B cell (primary cell): ENCODE data around the gene SLC1A4. TPM values are rescaled to one million over a fixed set of nuclear protein-coding genes. Genes with fewer than 3 reads are reported as not detected.

Experiments used
- ATAC-seq: fragments of 200-7000 bp; cut with Tn5 transposase; one replicate; pipeline ENCODE4 v1.10.0; 2021; ENCODE audit warnings: low read depth, mild to moderate bottlenecking, moderate number of reproducible peaks, moderate library complexity
- CTCF ChIA-PET: fragments of 350-600 bp; sonication (Branson Sonifier 250); formaldehyde crosslinking; loops from one replicate; lab custom pipeline; 2021; ENCODE audit warnings: antibody characterized with exemption, inconsistent platforms; lab: Charles Lee
- POLR2A ChIA-PET: fragments of 350-600 bp; sonication (Branson Sonifier 250); formaldehyde crosslinking; loops from one replicate; lab custom pipeline; 2021; ENCODE audit warnings: antibody characterized with exemption; lab: Charles Lee
- DNase-seq: peaks from one replicate; pipeline ENCODE4 v3.0.0; 2013
- H2AFZ ChIP-seq: 2 replicates; pipeline ENCODE4 v1.6.1; 2012; ENCODE audit warnings: mild to moderate bottlenecking, low read depth, low read length; ENCODE audit not compliant: insufficient read depth, poor library complexity, severe bottlenecking
- H3K27ac ChIP-seq, 2 donors: 1 replicate in 1 of 2; 2 replicates in 1 of 2; pipeline ENCODE4 v1.5.1; 2012 to 2013; ENCODE audit warnings: low read length in 2 of 2, mild to moderate bottlenecking in 2 of 2, moderate library complexity in 1 of 2
- H3K27me3 ChIP-seq, 4 experiments: fragments of 200-600 bp in 1 of 4; sonication (generic) in 1 of 4; replicated peaks in 1 of 4; 1 replicate in 2 of 4; 2 replicates in 2 of 4; pipeline versions ENCODE4 v1.6.1 to v1.7.0; 2013 to 2016; ENCODE audit warnings: low read length in 3 of 4, mild to moderate bottlenecking in 2 of 4, mixed read lengths in 1 of 4, moderate library complexity in 1 of 4; ENCODE audit not compliant: insufficient read depth in 4 of 4, control insufficient read depth in 3 of 4; ENCODE audit errors: control extremely low read depth in 1 of 4
- H3K36me3 ChIP-seq, 2 experiments: replicated peaks in 1 of 2; 1 replicate in 1 of 2; 2 replicates in 1 of 2; pipeline versions ENCODE4 v1.6.1 to v1.7.1; 2013; ENCODE audit warnings: low read length in 1 of 2; ENCODE audit not compliant: insufficient read depth in 2 of 2, control insufficient read depth in 1 of 2; ENCODE audit errors: control extremely low read depth in 1 of 2, extremely low read depth in 1 of 2
- H3K4me1 ChIP-seq, 2 donors: fragments of 200-600 bp in 1 of 2; sonication (generic) in 1 of 2; 1 replicate in 1 of 2; 2 replicates in 1 of 2; pipeline versions ENCODE4 v1.5.1 to v1.6.1; 2013 to 2017; ENCODE audit warnings: low read length in 2 of 2; ENCODE audit not compliant: control insufficient read depth in 2 of 2, insufficient read depth in 2 of 2
- H3K4me2 ChIP-seq: replicated peaks from 2 replicates; pipeline ENCODE3; 2012; ENCODE audit warnings: mild to moderate bottlenecking, low read depth, low read length; ENCODE audit not compliant: poor library complexity, severe bottlenecking
- H3K4me3 ChIP-seq, 5 experiments: fragments of 200-600 bp in 1 of 5; sonication (generic) in 1 of 5; 1 replicate in 3 of 5; 2 replicates in 2 of 5; pipeline versions ENCODE4 v1.5.1 to v1.7.0; 2011 to 2016; ENCODE audit warnings: low read length in 4 of 5, mild to moderate bottlenecking in 4 of 5, low read depth in 2 of 5, control low read depth in 1 of 5, moderate library complexity in 1 of 5; ENCODE audit not compliant: insufficient read depth in 1 of 5; ENCODE audit errors: control extremely low read depth in 1 of 5, extremely low read depth in 1 of 5
- H3K79me2 ChIP-seq: fragments of 200-600 bp; sonication (generic); one replicate; pipeline ENCODE4 v1.6.0; 2016; ENCODE audit warnings: low read length; ENCODE audit not compliant: control insufficient read depth, insufficient read depth
- H3K9ac ChIP-seq: fragments of 200-600 bp; sonication (generic); 2 replicates; pipeline ENCODE4 v1.6.1; 2017; ENCODE audit warnings: mild to moderate bottlenecking, low read length, moderate library complexity
- H3K9me3 ChIP-seq, 3 donors: one replicate each; pipeline versions ENCODE4 v1.6.1 to v1.7.1; 2013; ENCODE audit warnings: low read length in 2 of 3; ENCODE audit not compliant: control insufficient read depth in 2 of 3, insufficient read depth in 1 of 3; ENCODE audit errors: control extremely low read depth in 1 of 3
- H4K20me1 ChIP-seq: 2 replicates; pipeline ENCODE4 v1.6.0; 2012; ENCODE audit warnings: mild to moderate bottlenecking, low read length; ENCODE audit not compliant: insufficient read depth, control insufficient read depth, poor library complexity, severe bottlenecking
- H3K27ac Mint-ChIP-seq: one replicate; pipeline ENCODE4 v1.8.0; 2021; ENCODE audit warnings: mixed read lengths
- H3K27me3 Mint-ChIP-seq: one replicate; pipeline ENCODE4 v1.8.0; 2021; ENCODE audit warnings: mixed read lengths
- H3K4me1 Mint-ChIP-seq: one replicate; pipeline ENCODE4 v1.8.0; 2021; ENCODE audit warnings: mixed read lengths
- H3K4me3 Mint-ChIP-seq: one replicate; pipeline ENCODE4 v1.8.0; 2021; ENCODE audit warnings: mixed read lengths
- H3K9me3 Mint-ChIP-seq: one replicate; pipeline ENCODE4 v1.8.0; 2022; ENCODE audit warnings: mixed read lengths; ENCODE audit not compliant: insufficient read depth
- EZH2 ChIP-seq: IDR thresholded peaks from 2 replicates; pipeline ENCODE4 v1.6.1; 2012; ENCODE audit warnings: borderline replicate concordance, low read depth, mild to moderate bottlenecking, moderate library complexity, low read length; ENCODE audit not compliant: insufficient read depth, poor library complexity, severe bottlenecking
- WGBS: methylation state at CpG from one replicate; pipeline ENCODE4 v1.1.5; 2013; ENCODE audit warnings: missing lambda C conversion rate; ENCODE audit not compliant: insufficient coverage; 5-methylcytosine and 5-hydroxymethylcytosine counted together
- intact Hi-C: fragments of 100-400 bp; cut with micrococcal nuclease; formaldehyde crosslinking; loops from one replicate; pipeline ENCODE4 v1.10.0; 2022
- polyA plus RNA-seq: library from polyadenylated mRNA; depleted of rRNA; stranded (reverse); fragments of >200 nt; gene quantifications from 2 replicates; pipeline ENCODE4 v1.2.3, GENCODE V29; 2012
- total RNA-seq, 2 donors: library from RNA; stranded (reverse); fragments of 120-200 nt in 1 of 2; gene quantifications; 1 replicate in 1 of 2; 2 replicates in 1 of 2; pipeline versions ENCODE4 v1.2.3 to v1.2.4, GENCODE V29; 2013 to 2022
- TF ChIP-seq, protein P1 (sequence below): fragments of 200-600 bp; IDR thresholded peaks from one replicate; pipeline ENCODE4 v1.8.0; 2022; ENCODE audit warnings: antibody characterized with exemption, mild to moderate bottlenecking

Gene SLC1A4
- total and polyA plus RNA-seq, 2 donors (not counting 1 experiment from before 2014, with no cell fraction given), result 1.7 to 15.7 TPM

GRCh38 chr2:64975232-64975821 is 13.9 kb upstream of the SLC1A4 start:
- Mint-ChIP-seq H3K4me3 (no peak overlapping the region), H3K9me3 (no peaks in the 10 kb centered on the region), H3K27me3 (no peaks in the 10 kb centered on the region), H3K27ac (no peak overlapping the region), H3K4me1 (peaks cover 5% of the 10 kb centered on the region)
- Histone ChIP-seq H3K9ac (no peak overlapping the region), H3K4me2 (no peak overlapping the region), H3K27me3 (no peaks in the 10 kb centered on the region), H4K20me1 (no peaks in the 10 kb centered on the region), H3K4me3 (no peak overlapping the region), H3K27ac (no peak overlapping the region), H3K4me1 (no peaks in the 10 kb centered on the region), H3K9me3 (no peaks in the 10 kb centered on the region), H3K79me2 (no peaks in the 10 kb centered on the region), H2AFZ (no peak overlapping the region), H3K36me3 (peaks cover 0 to under 1% of the 10 kb centered on the region in 2 experiments)
- ATAC-seq (no peak), DNase-seq (no peak)
- ChIA-PET POLR2A (no interaction called here), CTCF (interaction anchor here (0.8 kb wide), 1 partner anchor 58 kb away, joined by 3 read pairs; no protein-coding TSS in a partner anchor)
- no peak for TF ChIP-seq EZH2
- TF ChIP-seq, protein P1, sequence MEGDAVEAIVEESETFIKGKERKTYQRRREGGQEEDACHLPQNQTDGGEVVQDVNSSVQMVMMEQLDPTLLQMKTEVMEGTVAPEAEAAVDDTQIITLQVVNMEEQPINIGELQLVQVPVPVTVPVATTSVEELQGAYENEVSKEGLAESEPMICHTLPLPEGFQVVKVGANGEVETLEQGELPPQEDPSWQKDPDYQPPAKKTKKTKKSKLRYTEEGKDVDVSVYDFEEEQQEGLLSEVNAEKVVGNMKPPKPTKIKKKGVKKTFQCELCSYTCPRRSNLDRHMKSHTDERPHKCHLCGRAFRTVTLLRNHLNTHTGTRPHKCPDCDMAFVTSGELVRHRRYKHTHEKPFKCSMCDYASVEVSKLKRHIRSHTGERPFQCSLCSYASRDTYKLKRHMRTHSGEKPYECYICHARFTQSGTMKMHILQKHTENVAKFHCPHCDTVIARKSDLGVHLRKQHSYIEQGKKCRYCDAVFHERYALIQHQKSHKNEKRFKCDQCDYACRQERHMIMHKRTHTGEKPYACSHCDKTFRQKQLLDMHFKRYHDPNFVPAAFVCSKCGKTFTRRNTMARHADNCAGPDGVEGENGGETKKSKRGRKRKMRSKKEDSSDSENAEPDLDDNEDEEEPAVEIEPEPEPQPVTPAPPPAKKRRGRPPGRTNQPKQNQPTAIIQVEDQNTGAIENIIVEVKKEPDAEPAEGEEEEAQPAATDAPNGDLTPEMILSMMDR, result no peak
- intact Hi-C loops, result no loop called here
- 91% methylated on average over 3 of the region's 4 CpGs for WGBS

DNA sequence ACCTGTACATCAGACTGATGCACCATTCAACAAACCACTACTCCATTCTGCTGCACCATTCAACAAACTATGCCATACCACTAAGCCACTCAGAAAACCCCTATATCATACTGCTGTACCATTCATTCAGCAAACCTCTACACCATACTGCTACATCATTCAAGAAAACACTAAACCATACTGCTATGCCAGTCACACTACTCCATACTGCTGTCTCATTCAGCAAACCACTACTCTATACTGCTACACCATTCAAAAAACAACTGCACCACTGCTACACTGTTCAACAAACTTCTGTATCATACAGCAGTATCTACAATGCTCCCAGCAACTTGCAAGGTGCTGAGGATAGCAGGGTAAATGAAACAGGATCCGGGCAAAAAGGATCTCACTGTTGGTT is 12.9 kb upstream of the SLC1A4 start:
- intact Hi-C loops, result no loop called here
- TF ChIP-seq EZH2, result no peak
- TF ChIP-seq, protein P1, result no peak
- no CpG with 5 or more reads among the region's 1 CpG for WGBS
- H3K4me2 ChIP-seq, result no peak overlapping the region
- Mint-ChIP-seq H3K27me3 (no peaks in the 10 kb centered on the region), H3K27ac (no peak overlapping the region), H3K9me3 (no peaks in the 10 kb centered on the region), H3K4me1 (peaks cover 6% of the 10 kb centered on the region), H3K4me3 (no peak overlapping the region)
- H3K9ac ChIP-seq, result no peak overlapping the region
- H3K4me3 ChIP-seq, result no peak overlapping the region
- DNase-seq, result no peak
- H3K9me3 ChIP-seq, result no peaks in the 10 kb centered on the region
- POLR2A ChIA-PET, result no interaction called here
- H3K79me2 ChIP-seq, result no peaks in the 10 kb centered on the region
- no peak for ATAC-seq
- no peaks in the 10 kb centered on the region for H3K27me3 ChIP-seq
- no peaks in the 10 kb centered on the region for H3K36me3 ChIP-seq
- H3K27ac ChIP-seq, result no peak overlapping the region
- no peak overlapping the region for H2AFZ ChIP-seq
- no peaks in the 10 kb centered on the region for H4K20me1 ChIP-seq
- no peaks in the 10 kb centered on the region for H3K4me1 ChIP-seq
- CTCF ChIA-PET, result no interaction called here
